ENCODE results near the gene ADGRF5. TPM values are rescaled to one million over a fixed set of nuclear protein-coding genes. Genes with fewer than 3 reads are reported as not detected.

ADGRF5 gene, protein sequence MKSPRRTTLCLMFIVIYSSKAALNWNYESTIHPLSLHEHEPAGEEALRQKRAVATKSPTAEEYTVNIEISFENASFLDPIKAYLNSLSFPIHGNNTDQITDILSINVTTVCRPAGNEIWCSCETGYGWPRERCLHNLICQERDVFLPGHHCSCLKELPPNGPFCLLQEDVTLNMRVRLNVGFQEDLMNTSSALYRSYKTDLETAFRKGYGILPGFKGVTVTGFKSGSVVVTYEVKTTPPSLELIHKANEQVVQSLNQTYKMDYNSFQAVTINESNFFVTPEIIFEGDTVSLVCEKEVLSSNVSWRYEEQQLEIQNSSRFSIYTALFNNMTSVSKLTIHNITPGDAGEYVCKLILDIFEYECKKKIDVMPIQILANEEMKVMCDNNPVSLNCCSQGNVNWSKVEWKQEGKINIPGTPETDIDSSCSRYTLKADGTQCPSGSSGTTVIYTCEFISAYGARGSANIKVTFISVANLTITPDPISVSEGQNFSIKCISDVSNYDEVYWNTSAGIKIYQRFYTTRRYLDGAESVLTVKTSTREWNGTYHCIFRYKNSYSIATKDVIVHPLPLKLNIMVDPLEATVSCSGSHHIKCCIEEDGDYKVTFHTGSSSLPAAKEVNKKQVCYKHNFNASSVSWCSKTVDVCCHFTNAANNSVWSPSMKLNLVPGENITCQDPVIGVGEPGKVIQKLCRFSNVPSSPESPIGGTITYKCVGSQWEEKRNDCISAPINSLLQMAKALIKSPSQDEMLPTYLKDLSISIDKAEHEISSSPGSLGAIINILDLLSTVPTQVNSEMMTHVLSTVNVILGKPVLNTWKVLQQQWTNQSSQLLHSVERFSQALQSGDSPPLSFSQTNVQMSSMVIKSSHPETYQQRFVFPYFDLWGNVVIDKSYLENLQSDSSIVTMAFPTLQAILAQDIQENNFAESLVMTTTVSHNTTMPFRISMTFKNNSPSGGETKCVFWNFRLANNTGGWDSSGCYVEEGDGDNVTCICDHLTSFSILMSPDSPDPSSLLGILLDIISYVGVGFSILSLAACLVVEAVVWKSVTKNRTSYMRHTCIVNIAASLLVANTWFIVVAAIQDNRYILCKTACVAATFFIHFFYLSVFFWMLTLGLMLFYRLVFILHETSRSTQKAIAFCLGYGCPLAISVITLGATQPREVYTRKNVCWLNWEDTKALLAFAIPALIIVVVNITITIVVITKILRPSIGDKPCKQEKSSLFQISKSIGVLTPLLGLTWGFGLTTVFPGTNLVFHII (N-terminal part only)
- 0.23 and 3.0 TPM in 2 replicates for total RNA-seq

DNA sequence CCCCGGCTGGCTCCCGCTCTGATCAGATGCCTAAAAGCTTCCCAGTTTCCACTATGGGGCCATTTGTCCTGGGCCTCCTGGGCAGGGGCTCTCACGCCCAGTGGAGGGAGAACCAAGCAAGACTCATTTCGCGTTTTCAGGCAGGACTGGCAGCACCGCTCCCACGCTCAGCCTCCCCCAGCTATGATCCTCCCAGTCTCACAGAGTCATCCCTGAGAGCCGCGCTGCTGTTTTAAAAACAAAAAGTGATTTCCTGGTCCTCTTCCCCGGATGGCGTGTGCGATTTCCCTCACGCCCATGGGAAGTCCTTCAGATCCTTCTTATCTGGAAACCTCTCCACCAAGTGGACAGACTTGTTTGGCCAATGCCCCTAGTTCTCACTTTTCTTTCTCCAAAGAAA lies at the start of gene ADGRF5:
ADGRF5 (minus strand) TSS at position 208 of the 400 bp plus-strand sequence. CDS start 15,176 bp downstream, outside the sequence.

Other genes starting within 250 kb of the ADGRF5 start
- not detected in 2 replicates for gene TDRD6, start 234.1 kb downstream of the ADGRF5 start, total RNA-seq
- 0.12 TPM in 1 of 2 replicates, not detected in the other for gene PLA2G7, start 186.6 kb downstream of the ADGRF5 start, total RNA-seq
- not detected in 2 replicates for gene ANKRD66, start 175.0 kb downstream of the ADGRF5 start, total RNA-seq
- not detected in 2 replicates for gene MEP1A, start 128.5 kb downstream of the ADGRF5 start, total RNA-seq
- gene ADGRF1, start 120.4 kb upstream of the ADGRF5 start, total RNA-seq = not detected in 2 replicates